Activated CD4-positive, alpha-beta T cell treated with anti-CD3 and anti-CD28 coated beads, Interleukin-2, amount 50 U/mL, for 4 hours (primary cell): Measurements from ENCODE around the gene AUTS2.

Experiments used
- DNase-seq, 2 experiments: peaks; one replicate each; pipeline ENCODE4 v3.0.0-alpha.2; 2020

The AUTS2 gene

GRCh38 chr7:70657989-70658632, 1059.8 kb downstream of the AUTS2 start:
- no peak for DNase-seq

- DNase-seq, result no peak
Observed at GRCh38 chr7:70659263-70659662, 1061.0 kb downstream of the AUTS2 start.

GRCh38 chr7:70660154-70660818, 1062.0 kb downstream of the AUTS2 start:
- no peak for DNase-seq

GRCh38 chr7:70660819-70661191, 1062.5 kb downstream of the AUTS2 start:
- no peak for DNase-seq

GRCh38 chr7:70663680-70664079, 1065.4 kb downstream of the AUTS2 start:
- DNase-seq, result no peak

GRCh38 chr7:70665997-70666396, 1067.7 kb downstream of the AUTS2 start:
- DNase-seq, result no peak

- no peak for DNase-seq
Observed at GRCh38 chr7:70667406-70667805, 1069.1 kb downstream of the AUTS2 start.

- no peak for DNase-seq
Observed at GRCh38 chr7:70668606-70669358, 1070.5 kb downstream of the AUTS2 start.

- no peak for DNase-seq
Observed at GRCh38 chr7:70669854-70670253, 1071.6 kb downstream of the AUTS2 start.

GRCh38 chr7:70670288-70670687, 1072.0 kb downstream of the AUTS2 start:
- no peak for DNase-seq

- no peak for DNase-seq
Observed at GRCh38 chr7:70673778-70674570, 1075.7 kb downstream of the AUTS2 start.

GRCh38 chr7:70674571-70675010, 1076.3 kb downstream of the AUTS2 start:
- no peak for DNase-seq

- DNase-seq, result no peak
Observed at GRCh38 chr7:70676243-70676642, 1078.0 kb downstream of the AUTS2 start.

GRCh38 chr7:70678621-70679251, 1080.5 kb downstream of the AUTS2 start:
- DNase-seq, result no peak

- DNase-seq, result no peak
Observed at GRCh38 chr7:70679661-70680060, 1081.4 kb downstream of the AUTS2 start.

GRCh38 chr7:70680306-70680705, 1082.0 kb downstream of the AUTS2 start:
- DNase-seq, result no peak

- no peak for DNase-seq
Observed at GRCh38 chr7:70680743-70681468, 1082.6 kb downstream of the AUTS2 start.

- DNase-seq, result no peak
Observed at GRCh38 chr7:70681469-70682350, 1083.4 kb downstream of the AUTS2 start.

- no peak for DNase-seq
Observed at GRCh38 chr7:70684173-70684572, 1085.9 kb downstream of the AUTS2 start.

GRCh38 chr7:70693321-70693685, 1095.0 kb downstream of the AUTS2 start:
- no peak for DNase-seq
